Measurements from ENCODE around the gene ZBTB5. TPM values are rescaled to one million over a fixed set of nuclear protein-coding genes. Genes with fewer than 3 reads are reported as not detected.

The ZBTB5 gene
- total RNA-seq, 2 donors from 2014 or later = 12.5 to 19.4 TPM

GRCh38 chr9:37395663-37396062 is 69.6 kb downstream of the ZBTB5 start:
- 90 to 100% methylated on average over 4 to 8 of the region's 8 CpGs for WGBS, 2 experiments (ENCODE audit: insufficient coverage in 1 of 2, insufficient read length in 1 of 2)
- no peaks in the 10 kb centered on the region for H3K36me3 Mint-ChIP-seq (ENCODE audit: low read depth)
- Histone ChIP-seq H3K27ac (ENCODE audit: low read depth, low read length) (no peak overlapping the region), H3K36me3 (ENCODE audit: control insufficient read depth, insufficient read depth, low read length) (no peaks in the 10 kb centered on the region), H3K4me1 (ENCODE audit: control insufficient read depth, insufficient read depth, low read length) (no peaks in the 10 kb centered on the region), H3K9ac (ENCODE audit: extremely low read depth, low read length, poor library complexity, severe bottlenecking) (no peak overlapping the region), H3K27me3 (ENCODE audit: control insufficient read depth, insufficient read depth, low read length, poor library complexity, severe bottlenecking) (no peaks in the 10 kb centered on the region), H3K4me3 (ENCODE audit: low read length) (no peak overlapping the region), H3K9me3 (ENCODE audit: control insufficient read depth, low read length) (peaks cover 4% of the 10 kb centered on the region)
- no peak overlapping the region for H3K4me3 Mint-ChIP-seq
- TF ChIP-seq CTCF (conservative IDR thresholded peaks at IDR 0.05) = no peak
- H3K9me3 Mint-ChIP-seq = no peaks in the 10 kb centered on the region
- H3K27me3 Mint-ChIP-seq (ENCODE audit: insufficient read depth) = no peaks in the 10 kb centered on the region
- DNase-seq = no peak
- no peaks in the 10 kb centered on the region for H3K4me1 Mint-ChIP-seq
- no peak overlapping the region for H3K27ac Mint-ChIP-seq

- Histone ChIP-seq H3K27ac (ENCODE audit: low read depth, low read length) (no peak overlapping the region), H3K9me3 (ENCODE audit: control insufficient read depth, low read length) (peaks cover 4% of the 10 kb centered on the region), H3K27me3 (ENCODE audit: control insufficient read depth, insufficient read depth, low read length, poor library complexity, severe bottlenecking) (no peaks in the 10 kb centered on the region), H3K4me1 (ENCODE audit: control insufficient read depth, insufficient read depth, low read length) (no peaks in the 10 kb centered on the region), H3K4me3 (ENCODE audit: low read length) (no peak overlapping the region), H3K36me3 (ENCODE audit: control insufficient read depth, insufficient read depth, low read length) (no peaks in the 10 kb centered on the region), H3K9ac (ENCODE audit: extremely low read depth, low read length, poor library complexity, severe bottlenecking) (no peak overlapping the region)
- DNase-seq = no peak
- Mint-ChIP-seq H3K4me3 (no peak overlapping the region), H3K4me1 (no peaks in the 10 kb centered on the region), H3K36me3 (ENCODE audit: low read depth) (no peaks in the 10 kb centered on the region), H3K9me3 (no peaks in the 10 kb centered on the region), H3K27ac (no peak overlapping the region), H3K27me3 (ENCODE audit: insufficient read depth) (no peaks in the 10 kb centered on the region)
- 74% methylated on average over 5 to 11 of the region's 12 CpGs for WGBS, 2 experiments (ENCODE audit: insufficient coverage in 1 of 2, insufficient read length in 1 of 2)
- no peak for TF ChIP-seq CTCF (conservative IDR thresholded peaks at IDR 0.05)
These were observed 70.0 kb downstream of the ZBTB5 start for GRCh38 chr9:37395229-37395628.

GRCh38 chr9:37392272-37392671 is 73.0 kb downstream of the ZBTB5 start:
- H3K9ac ChIP-seq (ENCODE audit: extremely low read depth, low read length, poor library complexity, severe bottlenecking) = no peak overlapping the region
- Mint-ChIP-seq H3K9me3 (no peaks in the 10 kb centered on the region), H3K4me1 (no peaks in the 10 kb centered on the region), H3K27ac (no peak overlapping the region), H3K36me3 (ENCODE audit: low read depth) (no peaks in the 10 kb centered on the region), H3K27me3 (ENCODE audit: insufficient read depth) (no peaks in the 10 kb centered on the region), H3K4me3 (no peak overlapping the region)
- no peaks in the 10 kb centered on the region for H3K36me3 ChIP-seq (ENCODE audit: control insufficient read depth, insufficient read depth, low read length)
- H3K4me1 ChIP-seq (ENCODE audit: control insufficient read depth, insufficient read depth, low read length) = no peaks in the 10 kb centered on the region
- H3K27ac ChIP-seq (ENCODE audit: low read depth, low read length) = no peak overlapping the region
- peak; percentile 75 for DNase-seq
- H3K9me3 ChIP-seq (ENCODE audit: control insufficient read depth, low read length) = no peaks in the 10 kb centered on the region
- H3K4me3 ChIP-seq (ENCODE audit: low read length) = no peak overlapping the region
- 68 to 71% methylated on average over 1 to 7 of the region's 8 CpGs for WGBS, 2 experiments (ENCODE audit: insufficient coverage in 1 of 2, insufficient read length in 1 of 2)
- TF ChIP-seq CTCF (conservative IDR thresholded peaks at IDR 0.05) = no peak
- no peaks in the 10 kb centered on the region for H3K27me3 ChIP-seq (ENCODE audit: control insufficient read depth, insufficient read depth, low read length, poor library complexity, severe bottlenecking)

Measured in endodermal cell (in vitro differentiated cells).